Heart left ventricle (tissue), 16 donors: ENCODE results near the gene RAB14. TPM values are rescaled to one million over a fixed set of nuclear protein-coding genes. Genes with fewer than 3 reads are reported as not detected.

Experiments used
- ATAC-seq, 4 donors: fragments of 200-7000 bp; cut with Tn5 transposase; one replicate each; pipeline ENCODE4 v1.9.1; 2020 to 2022; ENCODE audit warnings: moderate library complexity in 4 of 4, mild to moderate bottlenecking in 3 of 4, moderate number of reproducible peaks in 1 of 4
- DNase-seq, 5 donors: peaks; one replicate each; pipeline ENCODE4 v3.0.0-alpha.2; 2020
- H3K27ac ChIP-seq, 12 donors: fragments of 200-600 bp; sonication (generic) in 4 of 12; one replicate each; pipeline versions ENCODE4 v1.5.0 to v1.8.0; 2016 to 2022; ENCODE audit warnings: mild to moderate bottlenecking in 2 of 12
- H3K27me3 ChIP-seq, 9 donors: fragments of 200-600 bp; sonication (generic) in 2 of 9; one replicate each; pipeline versions ENCODE4 v1.5.1 to v1.8.0; 2016 to 2022; ENCODE audit warnings: mild to moderate bottlenecking in 3 of 9
- H3K36me3 ChIP-seq, 9 donors: fragments of 200-600 bp; sonication (generic) in 2 of 9; one replicate each; pipeline versions ENCODE4 v1.5.0 to v1.8.0; 2018 to 2022; ENCODE audit warnings: mild to moderate bottlenecking in 2 of 9
- H3K4me1 ChIP-seq, 12 donors: fragments of 200-600 bp; sonication (generic) in 4 of 12; one replicate each; pipeline versions ENCODE4 v1.5.0 to v1.8.0; 2016 to 2022; ENCODE audit warnings: mild to moderate bottlenecking in 3 of 12
- H3K4me3 ChIP-seq, 12 donors: fragments of 200-600 bp; sonication (generic) in 4 of 12; one replicate each; pipeline versions ENCODE4 v1.5.0 to v1.8.0; 2017 to 2022; ENCODE audit warnings: mild to moderate bottlenecking in 9 of 12, moderate library complexity in 4 of 12
- H3K9me3 ChIP-seq, 12 donors: fragments of 200-600 bp; sonication (generic) in 4 of 12; one replicate each; pipeline versions ENCODE4 v1.5.0 to v1.8.0; 2016 to 2022; ENCODE audit warnings: mild to moderate bottlenecking in 1 of 12
- POLR2A ChIP-seq, 2 donors: fragments of 450-650 bp; IDR thresholded peaks; one replicate each; pipeline ENCODE4 v1.6.1; 2017; ENCODE audit warnings: antibody characterized with exemption in 2 of 2, mild to moderate bottlenecking in 2 of 2, moderate library complexity in 2 of 2
- WGBS, 4 donors: extraction: QIAGEN DNeasy Blood & Tissue Kit in 2 of 4; methylation state at CpG; one replicate each; pipeline versions ENCODE4 v1.1.5 to v1.1.7; 2013 to 2018; 5-methylcytosine and 5-hydroxymethylcytosine counted together
- intact Hi-C, 10 donors: fragments of 100-400 bp; cut with DNase I; formaldehyde crosslinking; loops; one replicate each; pipeline versions ENCODE4 v1.11.1 to v1.14.2; 2022
- polyA plus RNA-seq, 2 donors: library from polyadenylated mRNA; stranded (reverse); fragments of 200-250 nt; gene quantifications; one replicate each; pipeline ENCODE4 v1.2.3, GENCODE V29; 2013
- total RNA-seq, 9 donors: library from RNA; depleted of rRNA in 2 of 9; stranded (reverse); fragments of >200 nt in 2 of 9; fragmentation: NEBNext Ultra II Directional in 3 of 9; extraction: Animal tissue kit (Norgen Biotek cat#: 25700) in 3 of 9; gene quantifications; one replicate each; pipeline versions ENCODE4 v1.1.0 to v1.2.4, GENCODE V29; 2016 to 2023
- TF ChIP-seq, protein P1 (sequence below), 12 donors: fragments of 200-600 bp; sonication (generic) in 4 of 12; IDR thresholded peaks; one replicate each; pipeline versions ENCODE4 v1.5.0 to v1.8.0; 2018 to 2022; ENCODE audit warnings: antibody characterized with exemption in 12 of 12, mild to moderate bottlenecking in 5 of 12
- donor health status: ischemic (EF 13 %, LVEDD 7.1; RV severe dilation, severe dysfunction).
- donor health status: healthy with polysubstance abuse.
- donor health status: DM: no; HTN: yes; CAD: no.
- donor health status: DM: no; HTN: no; CAD: no.
- donor health status: ischemic (EF 25% LVEDD 6.9; RV normal size, moderate dysfunction).
- donor health status: ischemic (EF 25% LVEDD 5.7; RV mildly dilated, moderate dysfunction).
- donor health status: healthy.
- donor health status: DM: yes; HTN: yes; CAD: no.
- donor health status: ischemic (EF 35%, LVEDD 5.7; RV mildly dilated, moderate dysfunction).
- donor health status: nonischemic (EF 11% LVEDD 7.7; RV severe dilation, severe dysfunction).
- donor health status: DM: yes; HTN: yes; CAD: no.
- donor health status: PGD.
- donor health status: ischemic (EF 29% LVEDD 5.4; RV normal size, mild dysfunction).
- donor health status: nonischemic (EF 23%, LVEDD 6.1; RV moderate dilation, normal function).

RAB14 gene
- total and polyA plus RNA-seq, 11 donors = 15.8 to 66.9 (median 50.4) TPM

DNA sequence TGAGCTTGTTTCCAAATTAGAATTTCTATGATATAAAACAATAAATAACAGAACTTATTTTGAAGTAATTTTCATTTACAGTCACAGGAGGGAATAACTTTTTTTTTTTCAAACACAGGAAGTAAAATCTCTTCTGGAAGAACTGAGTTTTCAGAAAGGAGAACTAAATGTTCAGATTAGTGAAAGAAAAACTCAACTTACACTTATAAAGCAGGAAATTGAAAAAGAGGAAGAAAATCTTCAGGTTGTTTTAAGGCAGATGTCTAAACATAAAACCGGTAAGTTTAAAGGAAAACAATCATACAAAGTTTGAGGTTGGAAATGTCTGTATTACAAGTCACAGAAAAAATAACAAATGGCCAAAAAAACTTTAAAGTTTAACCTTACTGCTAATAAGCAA is 41.6 kb downstream of the RAB14 start:
- Histone ChIP-seq H3K4me3 (no peak overlapping the region), H3K36me3 (peaks cover 0 to 100% (median 83%) of the 10 kb centered on the region in 9 donors), H3K4me1 (peaks cover 0 to 56% (median 0%) of the 10 kb centered on the region in 12 donors), H3K27ac (peak overlapping the region in 1 of 12 donors; percentile 87), H3K9me3 (no peaks in the 10 kb centered on the region), H3K27me3 (no peaks in the 10 kb centered on the region)
- DNase-seq (no peak), ATAC-seq (no peak)
- WGBS, 4 donors = 71 to 83% (median 78%) methylated on average over 1 of the region's 1 CpG
- TF ChIP-seq, protein P1, sequence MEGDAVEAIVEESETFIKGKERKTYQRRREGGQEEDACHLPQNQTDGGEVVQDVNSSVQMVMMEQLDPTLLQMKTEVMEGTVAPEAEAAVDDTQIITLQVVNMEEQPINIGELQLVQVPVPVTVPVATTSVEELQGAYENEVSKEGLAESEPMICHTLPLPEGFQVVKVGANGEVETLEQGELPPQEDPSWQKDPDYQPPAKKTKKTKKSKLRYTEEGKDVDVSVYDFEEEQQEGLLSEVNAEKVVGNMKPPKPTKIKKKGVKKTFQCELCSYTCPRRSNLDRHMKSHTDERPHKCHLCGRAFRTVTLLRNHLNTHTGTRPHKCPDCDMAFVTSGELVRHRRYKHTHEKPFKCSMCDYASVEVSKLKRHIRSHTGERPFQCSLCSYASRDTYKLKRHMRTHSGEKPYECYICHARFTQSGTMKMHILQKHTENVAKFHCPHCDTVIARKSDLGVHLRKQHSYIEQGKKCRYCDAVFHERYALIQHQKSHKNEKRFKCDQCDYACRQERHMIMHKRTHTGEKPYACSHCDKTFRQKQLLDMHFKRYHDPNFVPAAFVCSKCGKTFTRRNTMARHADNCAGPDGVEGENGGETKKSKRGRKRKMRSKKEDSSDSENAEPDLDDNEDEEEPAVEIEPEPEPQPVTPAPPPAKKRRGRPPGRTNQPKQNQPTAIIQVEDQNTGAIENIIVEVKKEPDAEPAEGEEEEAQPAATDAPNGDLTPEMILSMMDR (IDR thresholded peaks at IDR 0.05) = no peak
- no peak for TF ChIP-seq POLR2A (IDR thresholded peaks at IDR 0.05)
- intact Hi-C loops = no loop called here

DNA sequence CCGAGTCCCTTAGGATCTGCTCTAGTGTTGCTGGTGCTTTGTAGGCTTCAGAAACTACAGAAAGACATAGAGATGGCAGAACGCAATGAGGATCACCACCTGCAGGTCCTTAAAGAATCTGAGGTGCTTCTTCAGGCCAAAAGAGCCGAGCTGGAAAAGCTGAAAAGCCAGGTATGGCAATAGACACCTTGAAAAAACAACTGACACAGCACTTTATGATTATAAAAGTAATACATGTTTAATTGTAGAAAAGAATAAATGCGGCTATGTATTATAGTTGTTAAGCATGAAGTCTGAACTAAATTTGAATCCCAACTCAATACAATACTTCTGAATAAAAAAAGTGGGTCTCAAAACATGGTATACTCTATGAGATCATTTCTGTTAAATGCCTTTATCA is 43.7 kb downstream of the RAB14 start:
- DNase-seq (no peak), ATAC-seq (no peak)
- Histone ChIP-seq H3K9me3 (no peaks in the 10 kb centered on the region), H3K27me3 (no peaks in the 10 kb centered on the region), H3K36me3 (peaks cover 0 to 98% (median 80%) of the 10 kb centered on the region in 9 donors), H3K4me1 (peaks cover 0 to 56% (median 0%) of the 10 kb centered on the region in 12 donors), H3K4me3 (no peak overlapping the region), H3K27ac (no peak overlapping the region)
- TF ChIP-seq, protein P1 (IDR thresholded peaks at IDR 0.05) = no peak
- TF ChIP-seq POLR2A (IDR thresholded peaks at IDR 0.05) = no peak
- WGBS, 4 donors = 94 to 98% (median 96%) methylated on average over 4 of the region's 4 CpGs
- intact Hi-C loops = no loop called here

DNA sequence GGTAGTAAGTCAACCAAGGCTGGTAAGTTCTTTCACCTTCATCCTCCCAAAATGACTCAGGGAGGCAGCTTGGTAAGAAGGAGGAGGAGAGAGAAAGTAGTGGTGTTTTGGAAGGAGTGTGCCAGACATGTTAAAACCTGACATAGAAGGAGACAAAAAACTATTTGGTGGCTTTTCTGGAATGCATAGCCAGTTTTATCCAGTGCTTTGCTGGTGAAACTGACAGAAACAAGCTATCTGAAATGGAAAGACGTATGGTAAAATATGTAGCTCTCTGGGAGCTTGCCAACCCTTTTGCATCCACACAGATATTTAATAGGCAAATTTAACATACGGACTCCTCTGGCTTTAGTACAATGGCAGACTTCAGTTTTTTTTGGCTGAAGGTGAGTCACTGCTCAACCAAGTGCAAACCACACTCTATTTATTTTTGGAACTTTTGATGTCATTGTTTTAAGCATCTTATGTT is 45.4 kb downstream of the RAB14 start:
- Histone ChIP-seq H3K36me3 (peaks cover 0 to 93% (median 63%) of the 10 kb centered on the region in 9 donors), H3K4me3 (no peak overlapping the region), H3K4me1 (peaks cover 0 to 49% (median 0%) of the 10 kb centered on the region in 12 donors), H3K27ac (no peak overlapping the region), H3K27me3 (no peaks in the 10 kb centered on the region), H3K9me3 (no peaks in the 10 kb centered on the region)
- intact Hi-C loops = no loop called here
- DNase-seq = no peak
- TF ChIP-seq, protein P1 (IDR thresholded peaks at IDR 0.05) = no peak
- TF ChIP-seq POLR2A (IDR thresholded peaks at IDR 0.05) = no peak
- no peak for ATAC-seq
- 44 to 61% (median 58%) methylated on average over 2 of the region's 2 CpGs for WGBS, 4 donors

DNA sequence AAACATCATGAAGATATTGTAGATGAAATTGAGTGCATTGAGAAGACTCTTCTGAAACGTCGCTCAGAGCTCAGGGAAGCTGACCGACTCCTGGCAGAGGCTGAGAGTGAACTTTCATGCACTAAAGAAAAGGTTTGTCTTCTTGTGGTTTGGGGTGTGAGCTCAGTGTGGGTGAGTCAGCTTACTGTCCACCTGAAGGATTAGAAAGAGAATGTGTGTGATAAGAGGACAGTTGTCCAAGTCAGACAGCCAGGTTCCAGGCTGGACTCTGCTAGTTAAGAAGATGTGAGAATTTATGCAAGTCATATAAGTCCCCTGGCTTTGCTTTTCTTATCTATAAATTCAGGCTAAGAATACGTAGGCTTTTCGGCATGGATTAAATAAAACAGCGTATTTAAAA is 46.9 kb downstream of the RAB14 start:
- intact Hi-C loops = no loop called here
- 92 to 96% (median 94%) methylated on average over 6 of the region's 6 CpGs for WGBS, 4 donors
- no peaks in the 10 kb centered on the region for H3K27me3 ChIP-seq

More for the DNA sequence above, 46.9 kb downstream of the RAB14 start:
- Histone ChIP-seq H3K4me1 (peaks cover 0 to 41% (median 0%) of the 10 kb centered on the region in 12 donors), H3K9me3 (no peaks in the 10 kb centered on the region), H3K36me3 (peaks cover 0 to 91% (median 60%) of the 10 kb centered on the region in 9 donors), H3K27ac (no peak overlapping the region), H3K4me3 (no peak overlapping the region)
- DNase-seq = no peak
- TF ChIP-seq, protein P1 (IDR thresholded peaks at IDR 0.05) = no peak
- no peak for ATAC-seq
